ENCODE results near the gene HMGCS2. TPM values are rescaled to one million over a fixed set of nuclear protein-coding genes. Genes with fewer than 3 reads are reported as not detected.

Gene HMGCS2
- total and polyA plus RNA-seq, 10 of the 15 experiments (the other 5 are each of a cell fraction or from before 2014, with no cell fraction given): 0.49 TPM; not detected in 9

GRCh38 chr1:119700326-119700725 lies 68.4 kb downstream of the HMGCS2 start (continued):
- TF ChIP-seq IRF3 (IDR thresholded peaks at IDR 0.05) (no peak), ZNF592 (IDR thresholded peaks at IDR 0.05) (no peak)

Other genes with a start within 250 kb of the HMGCS2 start
- 3.9 and 4.3 TPM in 2 replicates for gene ZNF697, start 120.6 kb downstream of the HMGCS2 start, total RNA-seq (2014; rRNA removed)
- 3.7 and 3.8 TPM in 2 replicates for gene ZNF697, start 120.6 kb downstream of the HMGCS2 start, total RNA-seq (2014; rRNA removed; fragmentation: Illumina TruSeq; extraction: Trizol)
- gene ZNF697, start 120.6 kb downstream of the HMGCS2 start, total RNA-seq (2021): 4.8 and 5.9 TPM in 2 replicates
- gene ZNF697, start 120.6 kb downstream of the HMGCS2 start, polyA plus RNA-seq (2011; rRNA removed): 3.4 and 4.8 TPM in 2 replicates
- 2.8 and 3.7 TPM in 2 replicates for gene ZNF697, start 120.6 kb downstream of the HMGCS2 start, polyA plus RNA-seq (2014; fragmentation: Illumina TruSeq; extraction: Trizol)
- gene ZNF697, start 120.6 kb downstream of the HMGCS2 start, polyA plus RNA-seq (2014; fragmentation: Nextera tagmentation; extraction: Ambion mirVana): under 1 TPM; 0.74 to 0.99 TPM
- gene ZNF697, start 120.6 kb downstream of the HMGCS2 start, polyA plus RNA-seq (2014; rRNA removed): 2.4 and 3.1 TPM in 2 replicates
- under 1 TPM; 0.48 to 0.60 TPM for gene ZNF697, start 120.6 kb downstream of the HMGCS2 start, polyA plus RNA-seq (2016; fragmentation: Nextera tagmentation; extraction: Ambion mirVana)
- 27.8 and 29.0 TPM in 2 replicates for gene PHGDH, start 57.0 kb downstream of the HMGCS2 start, total RNA-seq (2014; rRNA removed)
- gene PHGDH, start 57.0 kb downstream of the HMGCS2 start, total RNA-seq (2014; rRNA removed; fragmentation: Illumina TruSeq; extraction: Trizol): 16.2 and 18.6 TPM in 2 replicates
- 33.5 and 40.8 TPM in 2 replicates for gene PHGDH, start 57.0 kb downstream of the HMGCS2 start, total RNA-seq (2021)
- gene PHGDH, start 57.0 kb downstream of the HMGCS2 start, polyA plus RNA-seq (2011; rRNA removed): 10.6 and 18.0 TPM in 2 replicates
- 22.7 and 28.0 TPM in 2 replicates for gene PHGDH, start 57.0 kb downstream of the HMGCS2 start, polyA plus RNA-seq (2014; fragmentation: Illumina TruSeq; extraction: Trizol)
- 1 to 10 TPM; 3.9 to 7.2 TPM for gene PHGDH, start 57.0 kb downstream of the HMGCS2 start, polyA plus RNA-seq (2014; fragmentation: Nextera tagmentation; extraction: Ambion mirVana)
- 30.1 and 37.2 TPM in 2 replicates for gene PHGDH, start 57.0 kb downstream of the HMGCS2 start, polyA plus RNA-seq (2014; rRNA removed)
- 10 to 100 TPM; 43.4 to 47.8 TPM for gene PHGDH, start 57.0 kb downstream of the HMGCS2 start, polyA plus RNA-seq (2016; fragmentation: Nextera tagmentation; extraction: Ambion mirVana)
- not detected in 2 replicates for gene REG4, start 42.6 kb upstream of the HMGCS2 start, total RNA-seq (2014; rRNA removed)
- not detected in 2 replicates for gene REG4, start 42.6 kb upstream of the HMGCS2 start, total RNA-seq (2014; rRNA removed; fragmentation: Illumina TruSeq; extraction: Trizol)
- not detected in 2 replicates for gene REG4, start 42.6 kb upstream of the HMGCS2 start, total RNA-seq (2021)
- gene REG4, start 42.6 kb upstream of the HMGCS2 start, polyA plus RNA-seq (2011; rRNA removed): not detected in 2 replicates
- not detected in 2 replicates for gene REG4, start 42.6 kb upstream of the HMGCS2 start, polyA plus RNA-seq (2014; fragmentation: Illumina TruSeq; extraction: Trizol)
- not detected for gene REG4, start 42.6 kb upstream of the HMGCS2 start, polyA plus RNA-seq (2014; fragmentation: Nextera tagmentation; extraction: Ambion mirVana)
- gene REG4, start 42.6 kb upstream of the HMGCS2 start, polyA plus RNA-seq (2014; rRNA removed): not detected in 2 replicates
- not detected for gene REG4, start 42.6 kb upstream of the HMGCS2 start, polyA plus RNA-seq (2016; fragmentation: Nextera tagmentation; extraction: Ambion mirVana)
- not detected in 2 replicates for gene ADAM30, start 127.6 kb upstream of the HMGCS2 start, total RNA-seq (2014; rRNA removed)
- not detected in 2 replicates for gene ADAM30, start 127.6 kb upstream of the HMGCS2 start, total RNA-seq (2014; rRNA removed; fragmentation: Illumina TruSeq; extraction: Trizol)
- gene ADAM30, start 127.6 kb upstream of the HMGCS2 start, total RNA-seq (2021): not detected in 2 replicates
- gene ADAM30, start 127.6 kb upstream of the HMGCS2 start, polyA plus RNA-seq (2011; rRNA removed): not detected in 2 replicates
- not detected in 2 replicates for gene ADAM30, start 127.6 kb upstream of the HMGCS2 start, polyA plus RNA-seq (2014; fragmentation: Illumina TruSeq; extraction: Trizol)
- not detected for gene ADAM30, start 127.6 kb upstream of the HMGCS2 start, polyA plus RNA-seq (2014; fragmentation: Nextera tagmentation; extraction: Ambion mirVana)
- gene ADAM30, start 127.6 kb upstream of the HMGCS2 start, polyA plus RNA-seq (2014; rRNA removed): not detected in 2 replicates
- gene ADAM30, start 127.6 kb upstream of the HMGCS2 start, polyA plus RNA-seq (2016; fragmentation: Nextera tagmentation; extraction: Ambion mirVana): not detected